ENCODE results near the gene SAMD4B.

The SAMD4B gene

DNA sequence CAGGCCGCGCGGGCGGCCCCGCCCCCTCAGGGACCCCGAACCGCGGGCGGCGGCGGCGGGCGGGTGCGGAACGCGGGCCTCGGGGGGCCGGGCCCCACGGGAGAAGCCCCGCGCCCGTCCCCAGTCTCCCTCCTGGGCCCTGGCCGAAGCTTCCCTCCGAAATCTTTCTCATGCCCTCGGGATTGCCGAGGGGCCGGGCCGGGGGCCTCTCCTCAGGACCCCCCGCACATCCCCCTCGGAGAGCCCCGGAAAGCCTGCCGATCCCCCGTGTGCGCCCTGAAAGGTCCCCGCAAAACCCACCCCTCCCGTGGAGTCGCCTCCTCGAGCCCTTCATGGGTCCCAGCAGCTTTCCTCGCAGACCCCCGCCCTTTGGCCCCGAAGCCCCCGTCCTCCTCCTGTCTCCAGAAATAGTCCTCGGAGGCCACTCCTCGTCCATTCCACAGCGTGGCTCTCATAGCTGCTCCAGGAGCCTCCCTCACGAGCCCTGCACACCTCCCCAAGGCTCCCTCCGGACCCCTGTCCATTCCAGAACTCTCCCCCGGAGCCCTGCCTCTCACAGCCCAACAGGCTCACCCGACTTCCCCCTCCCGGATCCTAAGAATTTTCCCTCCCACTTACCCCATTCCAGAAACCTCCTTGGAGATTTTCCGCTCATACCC is 555 bp downstream of the SAMD4B start:
- no peak for DNase-seq (ENCODE audit: insufficient read length)
- no peak for FAIRE-seq
- no peak for TF ChIP-seq POLR2A (IDR thresholded peaks at IDR 0.05; ENCODE audit: low read depth, low read length)
- TF ChIP-seq POLR2AphosphoS5 (IDR thresholded peaks at IDR 0.05; ENCODE audit: low read depth, low read length), result no peak

DNA sequence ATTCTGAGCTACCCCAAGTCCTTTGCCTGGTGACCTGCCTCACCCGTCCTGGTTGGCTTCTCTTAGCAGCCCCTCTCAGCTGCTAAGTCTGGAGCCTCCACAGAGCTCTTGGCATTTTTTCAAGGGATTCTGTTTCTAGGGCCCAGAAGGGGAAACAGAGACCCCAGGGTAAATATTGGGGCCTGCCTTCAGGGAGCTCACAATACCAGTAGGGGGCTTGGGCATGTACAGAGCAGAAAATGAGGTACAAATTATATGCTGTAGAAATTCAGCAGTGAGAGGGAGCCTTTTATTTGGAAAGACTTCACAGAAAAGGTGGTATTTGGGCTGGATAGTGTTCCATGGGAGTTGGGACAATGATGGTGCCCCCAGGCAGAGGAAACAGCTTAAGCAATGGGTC is 3.7 kb downstream of the SAMD4B start:
- no peak for FAIRE-seq
- no peak for TF ChIP-seq POLR2A (IDR thresholded peaks at IDR 0.05; ENCODE audit: low read depth, low read length)
- DNase-seq (ENCODE audit: insufficient read length), result no peak

GRCh38 chr19:39347332-39348164 is 5.3 kb downstream of the SAMD4B start:
- no peak for FAIRE-seq
- TF ChIP-seq POLR2A (IDR thresholded peaks at IDR 0.05; ENCODE audit: low read depth, low read length) (no peak), POLR2AphosphoS5 (IDR thresholded peaks at IDR 0.05; ENCODE audit: low read depth, low read length) (no peak), TAF1 (IDR thresholded peaks at IDR 0.05; ENCODE audit: borderline replicate concordance, low read depth, low read length) (no peak)
- no peak for DNase-seq (ENCODE audit: insufficient read length)

GRCh38 chr19:39349326-39349725 is 7.1 kb downstream of the SAMD4B start:
- DNase-seq (ENCODE audit: insufficient read length), result no peak
- TF ChIP-seq POLR2AphosphoS5 (IDR thresholded peaks at IDR 0.05; ENCODE audit: low read depth, low read length) (no peak), POLR2A (IDR thresholded peaks at IDR 0.05; ENCODE audit: low read depth, low read length) (no peak), TAF1 (IDR thresholded peaks at IDR 0.05; ENCODE audit: borderline replicate concordance, low read depth, low read length) (no peak)
- FAIRE-seq, result no peak

DNA sequence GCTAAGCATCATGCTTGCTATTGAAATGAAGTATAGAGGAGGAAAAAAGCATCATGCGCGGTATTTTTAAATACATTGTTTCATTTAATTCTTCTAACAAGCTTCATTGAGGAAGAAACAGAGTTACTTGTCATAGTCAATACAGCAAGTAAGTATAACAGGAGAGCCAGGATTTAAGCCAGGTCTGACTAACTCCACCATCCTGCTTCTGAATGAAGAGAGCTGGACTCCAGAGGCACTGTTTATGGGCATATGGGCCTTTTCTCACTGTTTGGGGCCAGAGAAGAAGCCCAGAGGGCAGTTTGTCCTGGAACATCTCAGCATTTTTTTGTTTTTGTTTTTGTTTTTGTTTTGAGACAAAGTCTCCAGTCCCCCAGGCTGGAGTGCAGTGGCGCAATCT is 7.9 kb downstream of the SAMD4B start:
- DNase-seq (ENCODE audit: insufficient read length), result no peak
- TF ChIP-seq TAF1 (IDR thresholded peaks at IDR 0.05; ENCODE audit: borderline replicate concordance, low read depth, low read length) (no peak), POLR2A (IDR thresholded peaks at IDR 0.05; ENCODE audit: low read depth, low read length) (no peak), POLR2AphosphoS5 (IDR thresholded peaks at IDR 0.05; ENCODE audit: low read depth, low read length) (no peak)
- FAIRE-seq, result no peak

- DNase-seq (ENCODE audit: insufficient read length) (peak; percentile 75), FAIRE-seq (peak; percentile 90)
- TF ChIP-seq POLR2AphosphoS5 (IDR thresholded peaks at IDR 0.05; ENCODE audit: low read depth, low read length) (no peak), TAF1 (IDR thresholded peaks at IDR 0.05; ENCODE audit: borderline replicate concordance, low read depth, low read length) (no peak)
These were observed 9.4 kb downstream of the SAMD4B start for GRCh38 chr19:39351537-39352064.

- TF ChIP-seq POLR2AphosphoS5 (IDR thresholded peaks at IDR 0.05; ENCODE audit: low read depth, low read length), result no peak
- TF ChIP-seq POLR2A (IDR thresholded peaks at IDR 0.05; ENCODE audit: low read depth, low read length), result no peak
- TF ChIP-seq TAF1 (IDR thresholded peaks at IDR 0.05; ENCODE audit: borderline replicate concordance, low read depth, low read length), result no peak
- no peak for FAIRE-seq
These were observed 10.4 kb downstream of the SAMD4B start for GRCh38 chr19:39352381-39353255.

GRCh38 chr19:39355253-39355652 is 13.0 kb downstream of the SAMD4B start:
- no peak for DNase-seq (ENCODE audit: insufficient read length)
- no peak for TF ChIP-seq POLR2A (IDR thresholded peaks at IDR 0.05; ENCODE audit: low read depth, low read length)
- TF ChIP-seq POLR2AphosphoS5 (IDR thresholded peaks at IDR 0.05; ENCODE audit: low read depth, low read length), result no peak
- no peak for TF ChIP-seq TAF1 (IDR thresholded peaks at IDR 0.05; ENCODE audit: borderline replicate concordance, low read depth, low read length)
- FAIRE-seq, result no peak

More at GRCh38 chr19:39352381-39353255, 10.4 kb downstream of the SAMD4B start:
- no peak for DNase-seq (ENCODE audit: insufficient read length)

DNA sequence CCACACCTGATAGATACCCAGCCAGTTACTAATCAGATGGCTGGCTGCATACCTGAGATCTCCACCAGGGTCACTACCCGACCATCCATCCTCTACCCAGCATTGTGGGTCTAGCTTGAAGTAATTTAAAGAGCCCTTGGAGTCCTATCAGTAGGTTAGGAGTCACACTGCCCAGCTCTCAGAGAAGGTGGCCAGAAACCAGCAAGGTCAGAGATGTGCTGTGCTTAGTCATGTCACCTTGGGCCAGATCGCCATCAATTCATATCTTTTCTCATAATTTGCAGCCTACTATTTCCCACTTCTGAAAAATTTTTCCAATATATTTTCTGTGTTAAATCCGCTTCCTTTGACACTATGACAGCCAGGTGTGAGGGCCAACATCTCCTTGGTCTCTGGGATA is 13.9 kb downstream of the SAMD4B start:
- DNase-seq (ENCODE audit: insufficient read length) (no peak), FAIRE-seq (no peak)
- TF ChIP-seq POLR2A (IDR thresholded peaks at IDR 0.05; ENCODE audit: low read depth, low read length) (no peak), TAF1 (IDR thresholded peaks at IDR 0.05; ENCODE audit: borderline replicate concordance, low read depth, low read length) (no peak), POLR2AphosphoS5 (IDR thresholded peaks at IDR 0.05; ENCODE audit: low read depth, low read length) (no peak)

DNA sequence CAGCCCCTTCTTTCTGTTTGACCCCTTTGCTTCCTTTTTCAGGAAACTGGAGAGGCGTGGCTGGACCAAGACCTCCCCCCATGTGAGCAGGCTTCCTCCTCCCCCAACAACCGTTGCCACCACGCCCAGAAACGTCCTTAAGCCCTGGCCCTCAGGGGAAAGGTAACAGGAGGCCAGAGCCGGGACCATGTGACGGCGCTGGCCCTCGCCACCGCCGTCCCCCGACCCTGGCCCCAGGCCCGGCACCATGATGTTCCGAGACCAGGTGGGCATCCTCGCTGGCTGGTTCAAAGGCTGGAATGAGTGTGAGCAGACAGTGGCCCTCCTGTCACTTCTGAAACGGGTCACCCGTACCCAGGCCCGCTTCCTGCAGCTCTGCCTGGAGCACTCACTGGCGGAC is 14.4 kb downstream of the SAMD4B start:
- FAIRE-seq (no peak), DNase-seq (ENCODE audit: insufficient read length) (no peak)
- TF ChIP-seq POLR2A (IDR thresholded peaks at IDR 0.05; ENCODE audit: low read depth, low read length), result no peak
- no peak for TF ChIP-seq POLR2AphosphoS5 (IDR thresholded peaks at IDR 0.05; ENCODE audit: low read depth, low read length)
- TF ChIP-seq TAF1 (IDR thresholded peaks at IDR 0.05; ENCODE audit: borderline replicate concordance, low read depth, low read length), result no peak

GRCh38 chr19:39359026-39359425 is 16.8 kb downstream of the SAMD4B start:
- DNase-seq (ENCODE audit: insufficient read length) (no peak), FAIRE-seq (no peak)
- no peak for TF ChIP-seq POLR2AphosphoS5 (IDR thresholded peaks at IDR 0.05; ENCODE audit: low read depth, low read length)
- TF ChIP-seq POLR2A (IDR thresholded peaks at IDR 0.05; ENCODE audit: low read depth, low read length), result no peak
- TF ChIP-seq TAF1 (IDR thresholded peaks at IDR 0.05; ENCODE audit: borderline replicate concordance, low read depth, low read length), result no peak

All from GM12892 (cell line).